IMR-90 (cell line): ENCODE data around the gene EGFR. TPM values are rescaled to one million over a fixed set of nuclear protein-coding genes. Genes with fewer than 3 reads are reported as not detected.
A peak's percentile ranks its signal among the peaks of the same experiment; 100 is the strongest.

Source experiments
- ATAC-seq: fragments of 200-7000 bp; cut with Tn5 transposase; 2 replicates; pipeline ENCODE4 v1.9.1; 2020; ENCODE audit warnings: low read depth, mild to moderate bottlenecking, moderate library complexity
- BruUV-seq: library from RNA; stranded (reverse); fragments of 400-500 nt; replicated peaks from 2 replicates; lab custom pipeline; 2021; lab: Mats Ljungman, UMichigan
- CTCF ChIA-PET: fragments of 300-600 bp; formaldehyde crosslinking; extraction: SDS; loops from one replicate; lab custom pipeline; 2021; ENCODE audit warnings: antibody characterized with exemption; lab: Yijun Ruan, JAX
- POLR2A ChIA-PET: fragments of 300-600 bp; sonication (Branson Sonifier 250); formaldehyde crosslinking; loops from one replicate; lab custom pipeline; 2022; ENCODE audit warnings: antibody characterized with exemption; ENCODE audit not compliant: unreplicated experiment; lab: Charles Lee
- DNase-seq: peaks from one replicate; pipeline ENCODE4 v3.0.0; 2013
- H2AFZ ChIP-seq: replicated peaks from 2 replicates; pipeline ENCODE3; 2013; ENCODE audit warnings: low read length, mild to moderate bottlenecking; ENCODE audit not compliant: poor library complexity
- H2AK5ac ChIP-seq: 2 replicates; pipeline ENCODE4 v1.6.1; 2013; ENCODE audit warnings: low read depth, low read length, inconsistent platforms
- H2AK9ac ChIP-seq: replicated peaks from 2 replicates; pipeline ENCODE3; 2013; ENCODE audit warnings: mild to moderate bottlenecking, low read depth, low read length, moderate library complexity; ENCODE audit not compliant: poor library complexity
- H2BK120ac ChIP-seq: 2 replicates; pipeline ENCODE4 v1.6.1; 2013; ENCODE audit warnings: low read depth, low read length, inconsistent platforms
- H2BK15ac ChIP-seq: 3 replicates; pipeline ENCODE4 v1.6.1; 2013; ENCODE audit warnings: low read depth, low read length, inconsistent platforms
- H2BK20ac ChIP-seq: 2 replicates; pipeline ENCODE4 v1.6.1; 2013; ENCODE audit warnings: low read depth, mild to moderate bottlenecking, inconsistent platforms, low read length, moderate library complexity
- H2BK5ac ChIP-seq: 2 replicates; pipeline ENCODE4 v1.6.1; 2013; ENCODE audit warnings: mild to moderate bottlenecking, low read depth, low read length, inconsistent platforms; ENCODE audit not compliant: poor library complexity, severe bottlenecking
- H3K14ac ChIP-seq: replicated peaks from 2 replicates; pipeline ENCODE4 v1.6.1; 2013; ENCODE audit warnings: low read depth, low read length, inconsistent platforms
- H3K18ac ChIP-seq: 2 replicates; pipeline ENCODE4 v1.6.1; 2013; ENCODE audit warnings: low read depth, low read length, control low read depth
- H3K23ac ChIP-seq: 2 replicates; pipeline ENCODE4 v1.6.1; 2013; ENCODE audit warnings: low read depth, low read length, inconsistent platforms
- H3K27ac ChIP-seq: 2 replicates; pipeline ENCODE4 v1.5.1; 2013; ENCODE audit warnings: mild to moderate bottlenecking, control low read depth, low read length; ENCODE audit not compliant: insufficient read depth
- H3K27me3 ChIP-seq: 2 replicates; pipeline ENCODE4 v1.6.1; 2013; ENCODE audit warnings: low read length; ENCODE audit not compliant: control insufficient read depth, insufficient read depth
- H3K36me3 ChIP-seq: 2 replicates; pipeline ENCODE4 v1.6.1; 2013; ENCODE audit warnings: low read length, mixed read lengths; ENCODE audit not compliant: control insufficient read depth, insufficient read depth
- H3K4ac ChIP-seq: 2 replicates; pipeline ENCODE4 v1.6.1; 2013; ENCODE audit warnings: low read depth, low read length, inconsistent platforms
- H3K4me1 ChIP-seq: 2 replicates; pipeline ENCODE4 v1.6.1; 2013; ENCODE audit warnings: low read length, mixed read lengths; ENCODE audit not compliant: control insufficient read depth, insufficient read depth
- H3K4me2 ChIP-seq: 2 replicates; pipeline ENCODE4 v1.6.1; 2013; ENCODE audit warnings: low read depth, mild to moderate bottlenecking, control low read depth, low read length, moderate library complexity
- H3K4me3 ChIP-seq: 2 replicates; pipeline ENCODE4 v1.5.1; 2013; ENCODE audit warnings: low read depth, mild to moderate bottlenecking, control low read depth, low read length, moderate library complexity; ENCODE audit not compliant: insufficient read depth
- H3K56ac ChIP-seq: 2 replicates; pipeline ENCODE4 v1.6.1; 2013; ENCODE audit warnings: low read length, inconsistent platforms; ENCODE audit not compliant: insufficient read depth; ENCODE audit errors: extremely low read depth
- H3K79me1 ChIP-seq, 2 experiments: 2 replicates each; pipeline ENCODE4 v1.6.1; 2013; ENCODE audit warnings: low read length in 2 of 2, inconsistent platforms in 1 of 2, low read depth in 1 of 2
- H3K9ac ChIP-seq: 2 replicates; pipeline ENCODE4 v1.6.1; 2013; ENCODE audit warnings: low read depth, low read length, control low read depth
- H3K9me1 ChIP-seq: 2 replicates; pipeline ENCODE4 v1.6.1; 2013; ENCODE audit warnings: low read length, inconsistent platforms; ENCODE audit not compliant: insufficient read depth
- H3K9me3 ChIP-seq: 2 replicates; pipeline ENCODE4 v1.6.1; 2013; ENCODE audit warnings: low read length; ENCODE audit not compliant: control insufficient read depth, insufficient read depth
- H4K20me1 ChIP-seq: 2 replicates; pipeline ENCODE4 v1.6.1; 2013; ENCODE audit warnings: low read length, inconsistent platforms; ENCODE audit not compliant: insufficient read depth
- H4K5ac ChIP-seq: 2 replicates; pipeline ENCODE4 v1.6.1; 2013; ENCODE audit warnings: mild to moderate bottlenecking, low read depth, low read length, control low read depth
- H4K8ac ChIP-seq, 2 experiments: 2 replicates each; pipeline ENCODE4 v1.6.1; 2013; ENCODE audit warnings: low read depth in 2 of 2, low read length in 2 of 2, control low read depth in 1 of 2, inconsistent platforms in 1 of 2
- H4K91ac ChIP-seq: 2 replicates; pipeline ENCODE4 v1.6.1; 2013; ENCODE audit warnings: low read depth, low read length, inconsistent platforms; ENCODE audit not compliant: insufficient read depth
- MAFK ChIP-seq: IDR thresholded peaks from 2 replicates; pipeline ENCODE4 v1.6.1; 2012; ENCODE audit warnings: low read depth, low read length, improper control_type of control experiment
- MXI1 ChIP-seq: IDR thresholded peaks from 2 replicates; pipeline ENCODE4 v1.6.1; 2012; ENCODE audit warnings: low read depth, mild to moderate bottlenecking, low read length, moderate library complexity, borderline replicate concordance
- NFE2L2 ChIP-seq: fragments of 150-350 bp; IDR thresholded peaks from 2 replicates; pipeline ENCODE4 v1.6.1; 2016; ENCODE audit warnings: low read depth, mild to moderate bottlenecking, low read length
- RCOR1 ChIP-seq: IDR thresholded peaks from 2 replicates; pipeline ENCODE4 v1.6.1; 2012; ENCODE audit warnings: mild to moderate bottlenecking, low read length, improper control_type of control experiment; ENCODE audit not compliant: insufficient replicate concordance
- SMC3 ChIP-seq: fragments of 150-350 bp; IDR thresholded peaks from 2 replicates; pipeline ENCODE4 v1.6.1; 2016; ENCODE audit warnings: low read depth, mild to moderate bottlenecking, antibody characterized with exemption, low read length, moderate library complexity
- WGBS, 2 experiments: methylation state at CpG; one replicate each; pipeline versions ENCODE4 v1.1.5 to v1.1.7; 2013; ENCODE audit warnings: missing lambda C conversion rate in 2 of 2; ENCODE audit not compliant: insufficient read length in 1 of 2; ENCODE audit errors: extremely low coverage in 2 of 2; 5-methylcytosine and 5-hydroxymethylcytosine counted together
- dilution Hi-C: fragments of 300-500 bp; cut with HindIII; formaldehyde crosslinking; loops from one replicate; pipeline ENCODE4 v1.14.3; 2018; ENCODE audit warnings: low sequenced_read_pairs; ENCODE audit not compliant: unreplicated experiment
- in situ Hi-C: fragments of 300-500 bp; cut with MboI; formaldehyde crosslinking; loops from 3 replicates; pipeline ENCODE4 v1.14.3; 2019; ENCODE audit warnings: low sequenced_read_pairs, inconsistent platforms, mixed read lengths
- intact Hi-C: fragments of 100-400 bp; cut with micrococcal nuclease; formaldehyde crosslinking; loops from 2 replicates; pipeline ENCODE4 v1.10.0; 2022
- polyA plus RNA-seq, 3 experiments: library from polyadenylated mRNA; depleted of rRNA; stranded (reverse); fragments of >200 nt; gene quantifications; 2 replicates each; pipeline ENCODE4 v1.2.3, GENCODE V29; 2012; ENCODE audit warnings: low replicate concordance in 1 of 3
- total RNA-seq: library from RNA; depleted of rRNA; stranded (reverse); fragments of >200 nt; gene quantifications from 2 replicates; pipeline ENCODE4 v1.2.3, GENCODE V29; 2012

The EGFR gene
- total and polyA plus RNA-seq, 2 of the 4 experiments (the other 2 are of a cell fraction) = 36.9 to 60.4 TPM

DNA sequence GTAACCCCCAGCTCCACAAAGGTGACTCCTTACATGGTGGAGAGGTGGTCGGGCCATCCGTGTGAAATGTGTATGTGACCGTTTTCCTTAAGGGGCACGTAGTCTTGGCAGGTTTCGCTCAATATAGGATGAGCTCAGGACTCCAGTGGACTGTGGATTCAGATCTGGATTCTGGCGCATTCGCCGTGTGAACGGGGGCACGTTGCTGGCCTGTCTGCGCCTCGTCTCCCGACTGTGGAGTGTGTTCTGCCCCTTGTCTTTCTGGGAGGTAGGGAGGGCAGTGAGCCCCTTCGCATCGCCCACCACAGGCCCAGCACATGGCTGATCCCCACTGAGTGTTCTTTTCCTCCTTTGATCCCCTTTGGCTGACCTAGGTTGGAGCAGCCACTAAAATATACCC, 165.1 kb downstream of the EGFR start:
- Histone ChIP-seq H3K27ac (no peak overlapping the region), H2BK20ac (no peak overlapping the region), H4K20me1 (no peaks in the 10 kb centered on the region), H3K4ac (no peak overlapping the region), H3K18ac (no peak overlapping the region), H3K27me3 (no peaks in the 10 kb centered on the region), H4K5ac (no peak overlapping the region), H2BK5ac (no peak overlapping the region), H3K14ac (no peak overlapping the region), H3K9me3 (no peaks in the 10 kb centered on the region), H3K9me1 (peaks cover 40% of the 10 kb centered on the region), H2AFZ (no peak overlapping the region), H4K91ac (no peak overlapping the region), H2AK9ac (no peak overlapping the region), H3K4me1 (peaks cover 29% of the 10 kb centered on the region), H2BK15ac (no peak overlapping the region), H3K4me3 (no peak overlapping the region), H4K8ac (no peak overlapping the region), H3K56ac (no peak overlapping the region), H3K9ac (no peak overlapping the region), H3K79me1 (peaks cover 12 to 54% of the 10 kb centered on the region in 2 experiments; a peak in 3 of 4 replicates), H3K23ac (no peak overlapping the region), H3K36me3 (peaks cover 62% of the 10 kb centered on the region), H3K4me2 (no peak overlapping the region), H2AK5ac (0 out of 2 replicates have a peak overlapping the region, but pooled peaks have one; percentile 2), H2BK120ac (no peak overlapping the region)
- intact Hi-C loops (no loop called here), dilution Hi-C loops (no loop called here), in situ Hi-C loops (no loop called here)
- BruUV-seq = no TSS peak
- no peak for TF ChIP-seq MXI1
- no peak for TF ChIP-seq MAFK
- TF ChIP-seq NFE2L2 = no peak
- TF ChIP-seq RCOR1 = no peak
- no peak for TF ChIP-seq SMC3
- DNase-seq (no peak), ATAC-seq (no peak)
- WGBS, 2 experiments = 99% methylated on average over 12 of the region's 15 CpGs; no CpG with 5 or more reads in 1 of the 2 experiments
- POLR2A ChIA-PET = no interaction called here
- CTCF ChIA-PET = no interaction called here
